IPS DF 6.9 (cell line): Measurements from ENCODE around the gene PDXP.

Source experiments
- DNase-seq: peaks from one replicate; pipeline ENCODE4 v3.0.0-alpha.2; 2013; ENCODE audit warnings: low read depth, low spot score
- H3K27ac ChIP-seq: one replicate; pipeline ENCODE4 v1.5.1; 2013; ENCODE audit warnings: low read length, control low read depth
- H3K27me3 ChIP-seq: 2 replicates; pipeline ENCODE4 v1.6.1; 2013; ENCODE audit warnings: mild to moderate bottlenecking, low read length; ENCODE audit not compliant: control insufficient read depth, insufficient read depth
- H3K36me3 ChIP-seq: 2 replicates; pipeline ENCODE4 v1.6.1; 2013; ENCODE audit warnings: low read length; ENCODE audit not compliant: control insufficient read depth, insufficient read depth
- H3K4me1 ChIP-seq: 2 replicates; pipeline ENCODE4 v1.6.1; 2013; ENCODE audit warnings: low read length; ENCODE audit not compliant: control insufficient read depth, insufficient read depth
- H3K4me3 ChIP-seq: 2 replicates; pipeline ENCODE4 v1.5.1; 2013; ENCODE audit warnings: mild to moderate bottlenecking, low read length
- H3K9me3 ChIP-seq: 2 replicates; pipeline ENCODE4 v1.6.1; 2013; ENCODE audit warnings: low read length, inconsistent platforms; ENCODE audit not compliant: control insufficient read depth, insufficient read depth
- WGBS: extraction: QIAGEN DNeasy Blood & Tissue Kit; methylation state at CpG from one replicate; pipeline ENCODE4 v1.1.7; 2013; ENCODE audit warnings: mixed read lengths, missing lambda C conversion rate; ENCODE audit not compliant: insufficient read length, insufficient coverage; 5-methylcytosine and 5-hydroxymethylcytosine counted together

Gene PDXP

GRCh38 chr22:37619991-37620390 is 38.5 kb upstream of the PDXP start:
- H3K27me3 ChIP-seq = no peaks in the 10 kb centered on the region
- H3K4me3 ChIP-seq = no peak overlapping the region
- no peaks in the 10 kb centered on the region for H3K9me3 ChIP-seq
- 0 out of 2 replicates have a peak, but pooled peaks cover 2% of the 10 kb centered on the region for H3K4me1 ChIP-seq
- H3K36me3 ChIP-seq = peaks cover 22% of the 10 kb centered on the region
- no peak overlapping the region for H3K27ac ChIP-seq
- no peak for DNase-seq
- WGBS = no CpG with 5 or more reads among the region's 7 CpGs

GRCh38 chr22:37621352-37621860 is 37.1 kb upstream of the PDXP start:
- Histone ChIP-seq H3K27me3 (no peaks in the 10 kb centered on the region), H3K36me3 (peaks cover 23% of the 10 kb centered on the region), H3K27ac (no peak overlapping the region), H3K4me3 (no peak overlapping the region), H3K4me1 (0 out of 2 replicates have a peak, but pooled peaks cover 2% of the 10 kb centered on the region), H3K9me3 (no peaks in the 10 kb centered on the region)
- no peak for DNase-seq
- no CpG with 5 or more reads among the region's 12 CpGs for WGBS

- H3K9me3 ChIP-seq = no peaks in the 10 kb centered on the region
- WGBS = no CpG with 5 or more reads among the region's 22 CpGs
- DNase-seq = no peak
- no peaks in the 10 kb centered on the region for H3K27me3 ChIP-seq
- no peak overlapping the region for H3K4me3 ChIP-seq
- peaks cover 4% of the 10 kb centered on the region; the same call in 1 of the 2 replicates for H3K4me1 ChIP-seq
- no peak overlapping the region for H3K27ac ChIP-seq
- peaks cover 13% of the 10 kb centered on the region for H3K36me3 ChIP-seq
Observed at GRCh38 chr22:37623075-37624016, 35.2 kb upstream of the PDXP start.

GRCh38 chr22:37624017-37624365 is 34.5 kb upstream of the PDXP start:
- Histone ChIP-seq H3K9me3 (no peaks in the 10 kb centered on the region), H3K27ac (no peak overlapping the region), H3K4me3 (no peak overlapping the region; the same call in 1 of the 2 replicates), H3K36me3 (peaks cover 12% of the 10 kb centered on the region), H3K4me1 (peaks cover 4% of the 10 kb centered on the region; the same call in 1 of the 2 replicates), H3K27me3 (no peaks in the 10 kb centered on the region)
- no peak for DNase-seq
- WGBS = no CpG with 5 or more reads among the region's 6 CpGs

- Histone ChIP-seq H3K36me3 (peaks cover 12% of the 10 kb centered on the region), H3K9me3 (no peaks in the 10 kb centered on the region), H3K4me3 (no peak overlapping the region), H3K27me3 (no peaks in the 10 kb centered on the region), H3K27ac (no peak overlapping the region), H3K4me1 (peaks cover 4% of the 10 kb centered on the region; the same call in 1 of the 2 replicates)
- no peak for DNase-seq
- no CpG with 5 or more reads among the region's 7 CpGs for WGBS
Observed at GRCh38 chr22:37624876-37625275, 33.6 kb upstream of the PDXP start.

DNA sequence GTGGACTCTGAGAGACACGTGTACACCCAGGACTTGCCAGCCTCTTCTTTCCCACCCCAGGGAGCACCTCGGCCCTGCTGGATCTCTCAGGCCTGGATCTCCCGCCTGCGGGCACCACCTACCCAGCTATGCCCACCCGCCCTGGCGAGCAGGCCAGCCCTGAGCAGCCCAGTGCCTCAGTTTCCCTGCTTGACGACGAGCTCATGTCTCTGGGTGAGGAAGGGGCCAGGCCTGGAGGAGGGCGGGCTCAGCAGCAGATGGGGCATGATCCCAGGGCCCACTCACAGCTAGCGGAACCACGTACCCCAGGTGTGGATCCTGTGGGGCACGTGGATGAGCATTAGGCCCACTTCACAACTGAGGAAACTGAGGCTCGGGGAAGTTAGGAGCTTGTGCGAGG is 32.8 kb upstream of the PDXP start:
- no peak overlapping the region for H3K27ac ChIP-seq
- H3K27me3 ChIP-seq = no peaks in the 10 kb centered on the region
- peaks cover 4% of the 10 kb centered on the region; the same call in 1 of the 2 replicates for H3K4me1 ChIP-seq
- no peaks in the 10 kb centered on the region for H3K9me3 ChIP-seq
- no peak overlapping the region for H3K4me3 ChIP-seq
- H3K36me3 ChIP-seq = peaks cover 10% of the 10 kb centered on the region
- no CpG with 5 or more reads among the region's 14 CpGs for WGBS
- DNase-seq = no peak

DNA sequence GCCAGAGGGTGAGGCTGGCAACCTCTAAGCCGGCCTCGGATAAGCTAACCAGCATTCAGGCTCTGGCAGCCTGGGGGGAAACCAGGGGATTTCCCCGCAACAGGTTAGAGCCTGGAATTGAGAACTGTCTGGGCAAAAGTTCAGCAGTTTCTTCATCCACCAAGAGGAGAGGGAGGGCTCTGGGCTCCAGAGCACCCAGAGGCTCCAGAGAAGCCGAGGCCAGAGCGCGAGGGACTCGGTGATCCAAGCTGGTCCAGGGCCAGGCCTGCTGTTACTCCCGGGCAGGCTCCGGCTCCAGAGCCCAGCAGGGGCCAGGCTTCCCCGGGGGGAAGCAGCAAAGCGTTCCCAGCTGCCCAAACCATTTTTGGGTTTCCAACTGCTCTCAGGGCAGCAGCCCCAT is 32.4 kb upstream of the PDXP start:
- Histone ChIP-seq H3K27ac (no peak overlapping the region), H3K4me1 (peaks cover 4% of the 10 kb centered on the region; the same call in 1 of the 2 replicates)
- no CpG with 5 or more reads among the region's 11 CpGs for WGBS

GRCh38 chr22:37626556-37627075 is 31.9 kb upstream of the PDXP start:
- Histone ChIP-seq H3K36me3 (peaks cover 8% of the 10 kb centered on the region), H3K4me3 (no peak overlapping the region)

More for the DNA sequence above, 32.4 kb upstream of the PDXP start:
- no peaks in the 10 kb centered on the region for H3K27me3 ChIP-seq
- no peak for DNase-seq
- H3K4me3 ChIP-seq = no peak overlapping the region
- no peaks in the 10 kb centered on the region for H3K9me3 ChIP-seq
- peaks cover 8% of the 10 kb centered on the region for H3K36me3 ChIP-seq

GRCh38 chr22:37627121-37627520 is 31.4 kb upstream of the PDXP start:
- H3K27me3 ChIP-seq = no peaks in the 10 kb centered on the region
- no peak overlapping the region for H3K27ac ChIP-seq
- H3K36me3 ChIP-seq = peaks cover 8% of the 10 kb centered on the region
- H3K4me3 ChIP-seq = no peak overlapping the region
- H3K4me1 ChIP-seq = peaks cover 4% of the 10 kb centered on the region; the same call in 1 of the 2 replicates
- DNase-seq = no peak
- WGBS = no CpG with 5 or more reads among the region's 7 CpGs
- H3K9me3 ChIP-seq = no peaks in the 10 kb centered on the region

More at GRCh38 chr22:37626556-37627075, 31.9 kb upstream of the PDXP start:
- Histone ChIP-seq H3K27me3 (no peaks in the 10 kb centered on the region), H3K9me3 (no peaks in the 10 kb centered on the region), H3K4me1 (peaks cover 4% of the 10 kb centered on the region; the same call in 1 of the 2 replicates), H3K27ac (no peak overlapping the region)
- DNase-seq = no peak
- no CpG with 5 or more reads among the region's 13 CpGs for WGBS

DNA sequence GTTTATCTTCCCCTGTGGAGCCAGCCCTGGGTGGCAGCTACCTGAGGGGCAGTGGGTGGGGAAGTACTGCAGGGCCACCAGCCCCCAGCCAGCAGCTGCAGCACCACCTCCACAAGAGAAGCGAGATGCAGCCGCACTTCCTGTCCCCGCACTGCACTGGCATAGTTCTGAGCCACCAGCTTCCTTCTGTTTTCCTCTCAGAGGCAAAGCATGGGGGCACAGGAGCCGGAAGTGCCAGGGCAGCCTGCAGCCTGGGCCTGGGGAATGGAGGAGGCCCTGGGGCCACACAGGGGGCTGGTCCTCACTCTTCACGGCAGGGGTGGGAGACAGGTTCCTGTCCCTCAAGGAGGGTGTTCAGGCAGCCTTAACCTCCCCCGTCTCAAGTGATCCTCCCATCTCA is 31.0 kb upstream of the PDXP start:
- H3K9me3 ChIP-seq = no peaks in the 10 kb centered on the region
- no peak for DNase-seq
- H3K4me3 ChIP-seq = no peak overlapping the region
- H3K27ac ChIP-seq = no peak overlapping the region
- peaks cover 4% of the 10 kb centered on the region; the same call in 1 of the 2 replicates for H3K4me1 ChIP-seq
- peaks cover 8% of the 10 kb centered on the region for H3K36me3 ChIP-seq
- no peaks in the 10 kb centered on the region for H3K27me3 ChIP-seq
- no CpG with 5 or more reads among the region's 6 CpGs for WGBS
